HG02852 (cell line): ENCODE data around the gene PDZRN3.
A peak's percentile ranks its signal among the peaks of the same experiment; 100 is the strongest.

ENCODE experiments used
- ATAC-seq: cut with Tn5 transposase; IDR thresholded peaks from one replicate; pipeline ENCODE4 v1.9.1; 2021; ENCODE audit warnings: mild to moderate bottlenecking, moderate library complexity; ENCODE audit not compliant: unreplicated experiment

Gene PDZRN3

GRCh38 chr3:73498764-73499622, 125.7 kb downstream of the PDZRN3 start:
- peak; percentile 47 for ATAC-seq

GRCh38 chr3:73497646-73498406, 126.9 kb downstream of the PDZRN3 start:
- no peak for ATAC-seq

- no peak for ATAC-seq
Measured at GRCh38 chr3:73493543-73494308, 131.0 kb downstream of the PDZRN3 start.

- ATAC-seq: no peak
Measured at GRCh38 chr3:73492186-73492585, 132.6 kb downstream of the PDZRN3 start.

- no peak for ATAC-seq
Measured at GRCh38 chr3:73491287-73491662, 133.5 kb downstream of the PDZRN3 start.

- ATAC-seq: no peak
Measured at GRCh38 chr3:73490453-73491286, 134.1 kb downstream of the PDZRN3 start.

GRCh38 chr3:73485877-73486330, 138.8 kb downstream of the PDZRN3 start:
- ATAC-seq: no peak

- peak; percentile 90 for ATAC-seq
Measured at GRCh38 chr3:73484656-73485248, 140.0 kb downstream of the PDZRN3 start.

GRCh38 chr3:73481888-73482287, 142.9 kb downstream of the PDZRN3 start:
- no peak for ATAC-seq

GRCh38 chr3:73480187-73480672, 144.5 kb downstream of the PDZRN3 start:
- ATAC-seq: no peak

GRCh38 chr3:73479325-73479724, 145.4 kb downstream of the PDZRN3 start:
- ATAC-seq: no peak

GRCh38 chr3:73478858-73479257, 145.9 kb downstream of the PDZRN3 start:
- ATAC-seq: no peak

GRCh38 chr3:73475717-73476116, 149.0 kb downstream of the PDZRN3 start:
- ATAC-seq: no peak

- peak; percentile 66 for ATAC-seq
Measured at GRCh38 chr3:73475175-73475574, 149.6 kb downstream of the PDZRN3 start.

- no peak for ATAC-seq
Measured at GRCh38 chr3:73474619-73475018, 150.1 kb downstream of the PDZRN3 start.

GRCh38 chr3:73473898-73474416, 150.8 kb downstream of the PDZRN3 start:
- ATAC-seq: no peak

- no peak for ATAC-seq
Measured at GRCh38 chr3:73473181-73473897, 151.4 kb downstream of the PDZRN3 start.

- ATAC-seq: no peak
Measured at GRCh38 chr3:73471986-73472787, 152.6 kb downstream of the PDZRN3 start.
